Measurements from ENCODE around the gene SSX2IP. TPM values are rescaled to one million over a fixed set of nuclear protein-coding genes. Genes with fewer than 3 reads are reported as not detected.
"Not testable (repeated sequence)": the region's sequence is repeated elsewhere in the genome, so short reads cannot be mapped to it uniquely, and the experiment has no call there.

Gene SSX2IP, protein sequence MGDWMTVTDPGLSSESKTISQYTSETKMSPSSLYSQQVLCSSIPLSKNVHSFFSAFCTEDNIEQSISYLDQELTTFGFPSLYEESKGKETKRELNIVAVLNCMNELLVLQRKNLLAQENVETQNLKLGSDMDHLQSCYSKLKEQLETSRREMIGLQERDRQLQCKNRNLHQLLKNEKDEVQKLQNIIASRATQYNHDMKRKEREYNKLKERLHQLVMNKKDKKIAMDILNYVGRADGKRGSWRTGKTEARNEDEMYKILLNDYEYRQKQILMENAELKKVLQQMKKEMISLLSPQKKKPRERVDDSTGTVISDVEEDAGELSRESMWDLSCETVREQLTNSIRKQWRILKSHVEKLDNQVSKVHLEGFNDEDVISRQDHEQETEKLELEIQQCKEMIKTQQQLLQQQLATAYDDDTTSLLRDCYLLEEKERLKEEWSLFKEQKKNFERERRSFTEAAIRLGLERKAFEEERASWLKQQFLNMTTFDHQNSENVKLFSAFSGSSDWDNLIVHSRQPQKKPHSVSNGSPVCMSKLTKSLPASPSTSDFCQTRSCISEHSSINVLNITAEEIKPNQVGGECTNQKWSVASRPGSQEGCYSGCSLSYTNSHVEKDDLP
- total RNA-seq: 125 TPM

DNA sequence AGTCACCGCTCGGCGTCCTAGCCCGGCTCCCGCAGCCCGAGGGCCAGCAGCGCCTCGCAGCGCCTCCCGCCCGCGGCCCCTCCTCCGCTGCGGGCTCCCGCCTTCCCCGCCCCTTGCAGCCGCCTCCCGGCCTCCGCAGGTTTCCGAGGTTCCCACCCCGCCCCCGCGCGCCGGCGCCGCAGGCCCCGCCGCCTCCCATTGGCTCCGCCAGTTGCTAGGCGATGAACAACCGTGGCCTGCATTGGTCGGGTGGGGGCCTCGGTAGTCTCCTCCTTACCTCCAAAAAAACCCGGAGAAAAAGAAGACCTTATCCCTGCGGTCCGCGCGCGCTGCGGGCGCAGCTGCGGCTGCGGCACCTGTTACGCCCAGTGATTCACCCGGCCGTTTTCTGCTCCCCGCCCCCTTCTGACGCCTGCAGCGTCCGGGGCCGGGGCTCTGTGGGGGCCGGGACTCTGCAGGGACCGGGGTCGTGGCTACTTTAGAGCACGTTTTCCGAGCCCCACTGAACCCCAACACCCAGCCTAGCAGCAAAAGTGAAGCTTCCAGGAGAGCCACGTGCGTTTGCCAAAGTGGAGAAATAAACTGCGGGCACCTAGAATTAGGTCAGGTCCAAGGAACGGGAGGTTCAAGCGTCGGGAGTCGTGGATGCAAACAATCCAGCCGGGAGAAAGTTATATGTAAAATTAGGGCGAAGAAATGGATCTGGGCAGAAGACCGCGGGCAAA, at the start of gene SSX2IP:
Gene SSX2IP (minus strand): TSS at position 65 of the 725 bp plus-strand sequence. CDS start 19,242 bp downstream, outside the sequence.
- peak; percentile 96 for DNase-seq

DNA sequence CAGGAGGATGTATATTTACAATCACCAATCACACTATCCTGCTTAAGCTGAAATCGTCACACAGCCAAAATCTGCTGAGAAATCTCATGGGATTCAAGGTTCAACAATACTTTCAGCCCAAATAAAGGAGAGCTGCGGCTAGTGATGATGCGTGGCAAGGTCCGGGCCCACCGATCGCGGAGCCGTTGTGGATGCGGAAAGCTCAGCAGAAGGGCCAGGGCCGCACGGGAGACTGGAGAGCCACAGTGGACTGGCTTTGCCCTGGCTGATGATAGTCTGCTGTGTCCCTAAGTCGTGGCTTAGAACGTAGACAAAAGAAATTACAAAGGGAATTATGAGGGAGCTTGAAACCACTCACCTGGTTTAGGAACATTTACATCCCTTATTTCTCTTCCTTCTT, 48.0 kb upstream of the SSX2IP start:
- no peak for DNase-seq

DNA sequence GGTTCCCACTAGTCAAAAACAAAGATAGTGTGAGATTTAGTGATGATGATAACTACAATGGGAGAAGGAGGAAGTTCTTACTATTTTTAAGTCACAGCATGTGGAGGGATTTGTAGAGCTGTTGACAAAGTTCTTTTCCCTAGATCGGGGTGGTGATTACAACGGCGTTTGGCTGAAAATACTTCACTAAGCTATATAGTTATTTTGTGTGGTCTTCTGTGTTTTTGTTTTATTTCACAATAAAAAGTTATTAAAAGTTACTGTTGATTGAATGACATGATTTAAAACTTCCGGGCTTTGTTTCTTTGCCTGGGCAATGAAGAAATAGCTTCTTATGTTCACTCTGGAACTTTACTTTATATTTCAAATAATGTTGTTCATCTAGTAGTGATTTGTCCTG, 47.3 kb upstream of the SSX2IP start:
- DNase-seq: no peak

DNA sequence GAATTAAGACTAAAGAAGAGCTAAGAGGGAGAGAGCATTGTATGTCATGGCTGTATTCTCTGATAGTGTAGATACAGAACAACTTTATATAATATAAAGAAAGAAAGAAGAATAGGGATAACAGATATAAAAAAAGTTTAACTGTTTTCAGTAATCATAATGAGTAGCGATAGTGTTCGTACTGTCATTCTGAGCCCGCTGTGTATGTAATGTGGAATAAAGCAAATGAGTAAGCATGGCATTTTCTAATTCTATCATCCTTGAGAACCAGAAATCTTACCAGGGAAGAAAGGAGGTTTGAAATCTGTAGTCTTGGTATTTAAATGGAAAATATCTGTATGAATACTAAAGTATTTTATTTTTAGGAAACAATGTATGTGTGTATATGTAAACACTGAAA, 46.7 kb upstream of the SSX2IP start:
- DNase-seq: no peak

DNA sequence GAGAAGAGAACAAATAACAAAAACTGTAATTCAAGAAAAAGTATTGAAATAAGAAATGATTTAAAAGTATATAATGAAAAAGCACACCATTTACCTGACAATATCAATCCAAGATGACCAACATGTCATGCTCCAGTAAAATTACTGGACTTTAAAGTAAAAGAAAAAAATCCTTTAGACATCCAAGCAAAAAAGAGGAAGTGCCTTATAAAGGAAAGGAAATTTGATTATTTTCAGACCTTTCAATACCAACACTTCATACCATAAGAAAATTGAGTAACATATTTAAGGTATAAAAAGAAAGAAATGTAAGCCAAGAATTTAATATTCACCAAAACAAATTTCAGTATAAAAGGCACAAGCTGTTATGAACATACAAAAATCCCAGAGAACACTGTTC, 46.2 kb upstream of the SSX2IP start:
- no peak for DNase-seq

DNA sequence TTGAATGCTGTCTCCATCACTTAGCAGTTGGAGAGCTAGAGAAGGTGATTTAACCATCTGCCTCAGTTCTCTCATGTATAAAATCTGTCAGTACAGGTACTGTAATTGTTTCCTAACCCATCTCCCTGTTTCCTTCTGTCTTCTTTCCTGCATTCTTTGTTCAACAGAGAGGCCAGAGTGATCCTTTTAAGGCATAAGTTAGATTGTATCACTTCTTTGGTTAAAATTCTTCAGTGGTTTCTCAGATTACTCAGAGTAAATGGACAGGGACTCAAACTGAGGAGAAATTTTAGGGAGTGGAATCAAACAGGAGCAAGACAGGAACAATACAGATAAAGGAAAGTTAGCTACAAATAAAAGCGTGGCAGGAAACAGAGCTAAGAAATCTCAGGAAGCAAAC, 45.2 kb upstream of the SSX2IP start:
- no peak for DNase-seq

DNA sequence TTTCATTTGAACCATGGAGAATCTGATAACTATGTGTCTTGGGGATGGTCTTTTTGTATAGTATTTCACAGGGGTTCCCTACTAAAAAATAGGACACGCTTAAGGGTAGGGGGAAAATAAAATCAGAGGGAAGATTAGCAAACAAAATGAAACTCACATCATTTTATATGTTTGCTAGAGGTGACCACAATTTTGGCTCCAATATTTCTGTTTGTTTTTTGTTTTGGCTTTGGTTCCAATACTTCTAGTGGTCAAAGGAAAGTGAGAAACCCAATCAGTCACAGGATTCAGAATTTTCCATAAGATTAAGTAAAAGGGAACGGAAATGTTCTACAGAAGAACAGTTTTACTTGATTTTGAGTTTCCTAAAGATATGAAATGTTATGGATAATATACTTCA, 42.3 kb upstream of the SSX2IP start:
- no peak for DNase-seq

DNA sequence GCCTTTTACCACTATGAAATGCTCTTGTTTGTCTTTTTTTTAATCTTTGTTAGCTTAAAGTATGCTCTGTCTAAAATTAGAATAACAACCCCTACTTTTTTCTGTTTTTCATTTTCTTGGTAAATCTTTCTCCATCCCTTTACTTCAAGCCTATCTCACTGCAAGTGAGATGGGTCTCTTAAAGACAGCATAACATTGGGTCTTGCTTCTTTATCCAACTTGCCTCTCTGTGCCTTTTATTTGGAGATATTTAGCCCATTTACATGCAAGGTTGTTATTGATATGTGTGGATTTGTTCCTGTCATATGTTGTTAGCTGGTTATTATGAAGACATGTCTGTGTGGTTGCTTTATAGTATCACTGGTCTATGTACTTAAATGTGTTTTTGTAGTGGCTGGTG, 41.3 kb upstream of the SSX2IP start:
- no peak for DNase-seq

DNA sequence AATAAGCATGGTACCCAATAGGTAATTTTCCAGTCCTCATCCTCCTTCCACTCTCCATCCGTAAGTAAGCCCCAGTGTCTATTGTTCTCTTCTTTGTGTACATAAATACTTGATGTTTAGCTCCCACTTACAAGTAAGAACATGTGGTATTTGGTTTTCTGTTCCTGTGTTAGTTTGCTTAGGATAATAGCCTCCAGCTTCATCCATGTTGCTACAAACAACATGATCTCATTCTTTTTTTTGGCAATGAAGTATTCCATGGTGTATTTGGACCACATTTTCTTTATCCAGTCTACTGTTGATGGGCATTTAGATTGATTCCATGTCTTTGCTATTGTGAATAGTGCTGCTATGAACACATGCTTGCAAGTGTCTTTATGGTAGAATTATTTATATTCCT, 37.5 kb upstream of the SSX2IP start:
- DNase-seq: not testable (repeated sequence)

DNA sequence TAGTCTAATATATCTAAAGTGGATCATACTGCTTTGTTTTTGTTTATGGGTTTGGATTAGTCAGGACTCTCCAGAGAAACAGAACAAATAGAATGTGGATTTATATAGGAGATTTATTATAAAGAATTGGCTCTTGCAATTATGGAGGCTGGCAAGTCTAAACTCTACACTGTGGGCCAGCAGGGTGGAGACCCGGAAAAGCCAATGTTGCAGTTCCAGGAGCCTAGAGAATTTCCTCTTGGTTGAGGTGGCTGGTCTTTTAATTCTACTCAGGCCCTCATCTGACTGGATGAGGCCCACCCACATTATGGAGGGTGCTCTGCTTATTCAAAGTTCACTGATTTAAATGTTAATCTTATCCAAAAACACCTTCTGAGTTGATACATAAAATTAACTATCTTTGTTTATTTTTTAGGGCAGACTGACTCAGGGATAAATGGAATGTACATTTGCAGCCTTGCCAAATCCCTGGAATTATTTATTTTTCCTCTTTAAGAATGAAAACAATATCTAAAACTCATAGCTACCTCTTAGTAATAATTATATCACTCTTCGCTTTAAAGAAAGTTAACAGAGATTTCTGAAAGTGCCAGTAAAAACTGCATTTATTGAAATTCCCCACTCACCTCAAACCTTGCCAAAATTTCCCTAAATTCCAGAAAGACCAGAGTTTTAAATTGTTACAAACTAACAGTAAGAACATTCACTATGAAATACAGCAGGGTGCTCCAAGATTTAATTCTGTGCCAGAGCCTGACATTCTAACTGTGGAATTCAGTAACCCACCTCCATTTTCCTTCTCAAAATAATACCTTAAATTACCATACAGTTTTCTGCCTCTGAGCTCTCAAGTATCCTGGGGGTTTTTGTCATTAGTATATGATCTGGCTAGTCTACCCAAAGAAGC, 36.6 kb upstream of the SSX2IP start:
- no peak for DNase-seq

DNA sequence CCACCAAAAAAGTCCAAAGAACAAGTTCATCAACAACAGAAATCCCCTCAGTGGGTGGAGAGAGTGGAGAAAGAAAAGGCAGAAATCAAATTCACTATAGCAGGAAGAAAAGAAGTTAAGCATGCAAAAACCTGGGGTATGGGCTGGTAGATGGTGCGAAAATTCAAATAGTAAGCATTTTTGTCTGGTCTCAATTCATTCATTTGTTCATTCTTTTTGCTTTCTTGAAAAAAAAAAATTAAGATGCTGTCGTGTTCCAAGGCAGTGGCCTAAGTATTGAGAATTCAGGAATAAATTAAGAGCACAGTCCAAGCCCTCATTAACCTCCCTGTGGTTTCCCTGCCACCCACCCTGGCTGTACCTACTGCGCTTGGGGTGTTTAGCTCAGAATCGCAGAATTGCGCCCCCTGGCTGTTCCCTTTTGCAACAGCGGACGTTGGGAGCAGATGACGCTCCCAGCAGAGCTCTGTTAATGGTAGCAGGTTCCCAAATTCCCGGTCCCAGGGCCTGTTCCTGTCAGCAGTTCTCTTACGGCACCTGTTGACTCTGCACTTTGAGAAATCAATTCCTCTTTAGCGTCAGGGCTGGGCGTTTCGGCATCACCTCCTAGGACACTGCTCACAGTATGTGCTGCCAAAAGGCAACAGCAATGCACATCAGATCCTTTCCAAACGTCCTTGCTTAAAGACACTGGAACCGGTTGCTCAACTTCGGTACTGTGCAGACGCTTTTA, 34.0 kb upstream of the SSX2IP start:
- DNase-seq: no peak

DNA sequence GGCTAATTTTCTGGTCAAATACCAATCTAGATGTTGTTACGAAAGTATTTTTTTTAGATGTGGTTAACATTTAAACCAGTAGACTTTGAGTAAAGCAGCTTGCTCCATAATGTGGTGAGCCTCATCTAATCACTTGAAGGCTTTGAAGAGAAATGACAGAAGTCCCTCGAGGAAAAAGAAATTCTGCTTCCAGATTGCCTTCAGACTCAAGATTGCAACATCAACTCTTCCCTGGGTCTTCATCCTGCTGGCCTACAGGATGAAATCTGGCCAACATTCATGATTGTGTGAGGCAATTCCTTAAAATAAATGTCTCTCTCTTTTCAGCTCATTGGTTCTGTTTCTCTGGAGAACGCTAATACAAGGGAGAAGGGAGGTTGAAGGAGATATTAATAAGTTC, 32.5 kb upstream of the SSX2IP start:
- no peak for DNase-seq

DNA sequence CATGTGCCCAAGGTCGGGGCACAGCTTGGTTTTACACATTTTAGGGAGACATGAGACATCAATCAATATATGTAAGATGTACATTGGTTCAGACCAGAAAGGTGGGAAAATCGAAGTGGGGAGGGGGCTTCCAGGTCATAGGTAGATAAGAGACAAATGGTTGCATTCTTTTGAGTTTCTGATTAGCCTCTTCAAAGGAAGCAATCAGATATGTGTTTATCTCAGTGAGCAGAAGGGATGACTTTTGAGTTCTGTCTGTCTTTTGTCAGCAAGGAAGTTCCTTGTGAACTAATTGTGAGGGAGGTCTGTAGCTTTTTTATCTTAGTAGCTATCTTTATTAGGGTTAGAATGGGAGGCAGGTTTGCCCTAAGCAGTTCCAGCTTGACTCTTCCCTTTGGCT, 31.6 kb upstream of the SSX2IP start:
- not testable (repeated sequence) for DNase-seq

DNA sequence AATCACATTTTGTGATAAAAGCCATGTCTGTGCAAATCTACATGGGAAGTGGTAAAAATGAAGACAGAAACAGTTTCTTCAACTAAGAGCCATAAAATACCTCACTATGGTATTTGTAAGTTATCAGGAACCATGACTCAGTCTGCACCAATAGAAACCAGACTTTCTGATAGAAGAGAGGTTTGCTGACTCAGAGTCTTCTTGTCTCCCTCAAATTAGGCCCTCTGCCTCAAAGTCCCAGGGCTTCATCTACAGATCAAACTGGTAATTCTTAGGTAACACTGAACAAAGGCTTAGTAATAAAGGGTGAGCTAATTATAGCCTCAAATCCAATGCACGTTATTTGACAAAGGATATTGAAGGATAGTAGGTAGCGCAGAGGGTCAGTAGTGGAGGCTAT, 30.9 kb upstream of the SSX2IP start:
- DNase-seq: no peak

DNA sequence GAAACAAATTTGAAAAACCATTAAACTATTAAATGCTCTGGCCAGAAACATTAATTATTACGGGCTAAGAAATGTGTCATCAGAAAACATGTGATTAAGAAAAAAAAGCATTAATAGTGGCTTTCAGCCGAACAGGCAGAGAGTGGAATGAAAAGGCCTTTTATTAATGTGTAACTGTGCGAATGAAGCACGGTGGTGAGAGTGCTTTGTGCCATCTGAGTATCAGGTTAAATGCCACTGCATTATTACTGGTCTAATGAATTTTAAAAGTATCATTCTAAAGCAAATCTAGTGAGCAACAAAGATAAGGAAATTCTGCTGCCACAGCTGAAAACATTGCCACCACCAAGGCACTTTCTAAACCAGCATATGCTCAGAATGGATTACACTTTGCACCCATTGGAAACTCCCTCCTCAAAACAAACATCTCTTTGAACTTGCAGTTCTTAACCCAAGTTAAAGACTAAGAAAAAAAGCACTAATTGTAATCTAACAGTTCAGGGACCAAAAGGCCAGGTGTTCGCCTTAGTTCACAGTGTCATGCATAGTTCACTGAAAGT, 30.0 kb upstream of the SSX2IP start:
- no peak for DNase-seq

DNA sequence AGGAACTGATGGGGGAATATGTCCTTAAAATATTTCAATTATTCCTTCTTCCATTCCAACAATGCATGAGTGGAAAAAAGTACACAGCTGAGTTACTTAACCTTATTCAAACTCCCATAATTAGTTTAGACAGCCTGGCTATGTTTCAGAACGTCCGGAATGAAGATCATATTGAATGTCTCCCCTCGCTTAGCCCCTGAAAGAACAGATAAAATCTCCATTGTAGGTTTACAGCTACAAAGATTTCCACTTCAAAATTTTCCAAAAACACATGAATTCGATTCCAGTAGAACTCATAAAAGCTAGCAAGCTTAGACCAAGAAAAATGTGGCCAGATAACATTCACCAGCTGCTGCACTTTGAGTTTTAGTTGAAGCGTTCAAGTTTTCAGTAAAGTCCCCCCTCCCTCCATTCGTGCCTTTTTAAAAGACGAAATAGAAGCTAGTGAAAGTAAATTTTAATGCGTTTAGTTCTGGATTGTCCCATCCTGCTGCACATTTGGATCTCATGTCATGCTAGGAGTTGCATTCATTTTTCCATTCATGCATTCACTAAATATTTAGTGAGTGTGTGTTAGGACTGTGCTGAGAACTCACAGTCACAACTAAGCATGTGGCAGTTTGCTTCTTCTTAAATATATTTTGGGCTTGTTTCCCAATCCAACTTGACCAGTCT, 29.4 kb upstream of the SSX2IP start:
- no peak for DNase-seq

DNA sequence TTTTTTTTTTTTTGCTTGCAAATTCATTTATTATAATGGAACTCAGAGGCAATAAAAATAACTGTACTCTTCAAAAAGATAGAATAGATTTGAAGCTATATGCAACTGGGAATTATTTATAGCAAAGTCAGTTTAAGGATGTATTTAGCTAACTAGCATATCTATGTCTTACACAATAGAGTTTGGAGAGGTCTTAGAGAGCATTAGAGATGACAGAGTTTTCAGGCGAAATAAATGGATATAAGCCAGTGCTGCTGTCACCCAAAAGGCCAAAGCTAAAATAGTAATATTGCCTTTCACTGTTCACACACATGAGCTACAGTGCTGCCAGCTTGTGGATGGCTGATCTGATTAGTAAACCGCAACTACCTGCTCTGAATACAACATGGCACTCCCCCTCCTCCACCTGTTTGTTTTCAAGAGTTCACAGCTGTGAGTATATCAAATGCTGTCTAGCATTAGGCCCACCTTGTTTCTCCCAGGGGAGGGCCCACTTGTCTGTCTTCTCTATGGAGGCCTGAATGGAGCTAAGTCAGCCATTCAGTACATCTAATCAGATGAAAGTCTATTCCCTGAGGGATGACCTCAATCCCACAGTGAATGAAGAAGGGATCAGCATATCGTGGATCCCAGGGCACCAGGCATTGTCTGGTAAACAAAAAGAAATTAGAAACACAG, 25.2 kb upstream of the SSX2IP start:
- DNase-seq: no peak

DNA sequence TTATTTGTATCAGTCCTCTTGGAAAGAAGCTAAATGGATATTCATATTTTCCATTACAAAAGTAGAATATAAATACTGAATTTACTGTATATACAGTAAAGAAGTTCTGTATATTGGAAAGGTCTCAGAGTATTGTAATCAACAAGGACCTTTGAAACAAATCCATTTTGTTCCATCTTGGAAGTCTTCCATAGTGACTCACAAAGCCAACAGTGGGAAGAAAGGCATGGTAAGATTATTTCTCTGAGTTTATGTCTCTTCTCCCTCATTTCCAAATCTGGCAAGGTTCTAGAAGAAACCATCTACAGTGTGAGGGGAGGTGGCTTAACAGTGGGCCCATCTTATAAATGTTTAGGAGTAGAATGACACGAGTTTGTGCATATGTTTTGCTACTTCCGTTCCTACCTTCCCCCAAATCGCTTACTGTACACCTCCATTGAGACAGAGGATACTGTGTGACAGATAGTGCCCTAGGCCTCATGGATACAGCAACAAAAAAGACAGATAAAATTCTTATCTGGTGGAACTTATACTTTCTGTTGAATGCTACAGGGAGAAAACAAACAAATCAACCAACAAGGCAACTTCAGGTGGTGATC, 22.1 kb upstream of the SSX2IP start:
- no peak for DNase-seq

DNA sequence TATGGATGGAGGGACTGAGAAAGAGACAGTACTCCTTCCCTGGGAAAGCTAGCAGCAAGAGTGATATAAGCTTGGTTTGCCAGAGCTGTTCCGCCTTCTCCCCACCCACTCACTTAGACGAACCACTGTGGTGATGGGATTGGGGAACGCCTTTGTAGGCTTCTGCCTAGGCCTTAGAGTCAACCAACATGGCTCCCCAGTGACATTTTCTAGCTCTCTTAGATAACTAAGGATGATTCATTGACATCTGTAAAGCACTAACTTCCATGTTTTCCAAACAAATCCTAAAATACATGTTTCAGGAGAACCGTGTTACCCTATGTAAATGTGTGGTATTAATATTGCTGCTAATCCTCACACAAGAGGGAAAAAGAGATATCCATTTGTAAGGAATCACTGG, 21.6 kb upstream of the SSX2IP start:
- no peak for DNase-seq

DNA sequence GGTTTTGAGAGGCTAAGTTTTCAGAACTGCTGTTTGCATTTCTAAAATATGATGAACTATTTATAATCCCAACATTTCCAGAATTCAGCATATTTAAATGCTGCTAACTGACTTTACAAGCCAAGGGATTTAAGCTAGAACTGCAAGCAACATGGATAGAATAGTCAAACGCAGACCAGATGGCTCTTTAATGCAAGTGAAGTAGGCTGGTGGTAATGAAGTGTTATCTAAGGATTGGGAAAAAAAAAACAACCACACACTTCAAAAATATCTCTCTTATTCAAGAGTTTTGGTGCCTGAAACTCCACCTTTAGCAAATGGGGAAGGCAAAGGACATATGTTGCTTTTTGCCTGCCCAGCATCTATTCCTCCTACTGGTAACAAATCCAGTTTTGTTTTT, 20.9 kb upstream of the SSX2IP start:
- DNase-seq: no peak
